Measurements from ENCODE around the gene CSNK1A1.

DNA sequence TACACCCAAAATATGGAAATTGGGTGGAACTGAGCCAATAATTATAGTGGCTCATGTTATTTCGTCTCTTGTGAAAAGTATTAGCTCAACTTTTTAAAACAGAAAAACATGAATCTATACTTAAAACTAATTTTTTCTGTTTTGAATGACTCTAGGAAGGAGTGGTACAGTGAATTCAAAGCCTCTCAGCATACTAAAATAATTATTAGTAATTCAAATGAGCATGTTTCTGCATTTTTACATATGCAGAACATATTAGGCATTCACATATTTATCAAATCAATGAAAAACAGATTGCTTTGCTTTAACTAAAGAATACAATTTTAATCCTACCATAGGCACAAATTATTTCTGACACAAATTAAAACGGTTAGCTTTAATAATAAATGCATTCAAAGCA, 54.3 kb downstream of the CSNK1A1 start:
- TF ChIP-seq CTCF (IDR thresholded peaks at IDR 0.05) (no peak), POLR2A (IDR thresholded peaks at IDR 0.05) (no peak)
